CD14-positive monocyte (primary cell): ENCODE data around the gene BICRAL. TPM values are rescaled to one million over a fixed set of nuclear protein-coding genes. Genes with fewer than 3 reads are reported as not detected.

Experiments used
- DNase-seq, 3 donors: peaks; one replicate each; pipeline ENCODE4 v3.0.0-alpha.2; 2011 to 2022
- H2AFZ ChIP-seq: 2 replicates; pipeline ENCODE4 v1.6.0; 2012; ENCODE audit warnings: mild to moderate bottlenecking, low read depth, low read length, inconsistent platforms; ENCODE audit not compliant: insufficient read depth, poor library complexity, severe bottlenecking
- H3K27ac ChIP-seq, 2 donors: 1 replicate in 1 of 2; 2 replicates in 1 of 2; pipeline ENCODE4 v1.5.1; 2012 to 2013; ENCODE audit warnings: low read length in 2 of 2, control low read depth in 1 of 2, inconsistent platforms in 1 of 2, low read depth in 1 of 2, mild to moderate bottlenecking in 1 of 2
- H3K27me3 ChIP-seq, 2 donors: one replicate each; pipeline versions ENCODE4 v1.6.0 to v1.6.1; 2011 to 2013; ENCODE audit warnings: low read length in 2 of 2; ENCODE audit not compliant: control insufficient read depth in 2 of 2, insufficient read depth in 2 of 2
- H3K36me3 ChIP-seq, 2 donors: replicated peaks in 1 of 2; 1 replicate in 1 of 2; 2 replicates in 1 of 2; pipeline versions ENCODE4 v1.5.1 to v1.6.1; 2012 to 2013; ENCODE audit warnings: low read length in 2 of 2, control low read depth in 1 of 2, inconsistent platforms in 1 of 2, mild to moderate bottlenecking in 1 of 2; ENCODE audit not compliant: insufficient read depth in 2 of 2, control insufficient read depth in 1 of 2
- H3K4me1 ChIP-seq, 2 donors: 1 replicate in 1 of 2; 2 replicates in 1 of 2; pipeline versions ENCODE4 v1.5.1 to v1.6.1; 2012 to 2013; ENCODE audit warnings: low read length in 2 of 2, control low read depth in 1 of 2, inconsistent platforms in 1 of 2, mild to moderate bottlenecking in 1 of 2, moderate library complexity in 1 of 2; ENCODE audit not compliant: insufficient read depth in 2 of 2, control insufficient read depth in 1 of 2
- H3K4me2 ChIP-seq: replicated peaks from 2 replicates; pipeline ENCODE3; 2012; ENCODE audit warnings: low read length, moderate library complexity, mild to moderate bottlenecking; ENCODE audit not compliant: poor library complexity, severe bottlenecking; ENCODE audit errors: extremely low read depth
- H3K4me3 ChIP-seq, 3 experiments: fragments of 200-600 bp in 1 of 3; sonication (generic) in 1 of 3; replicated peaks in 1 of 3; 1 replicate in 2 of 3; 2 replicates in 1 of 3; pipeline ENCODE4 v1.5.1; 2011 to 2013; ENCODE audit warnings: low read length in 3 of 3, mild to moderate bottlenecking in 3 of 3, control low read depth in 2 of 3, low read depth in 2 of 3, inconsistent platforms in 1 of 3, moderate library complexity in 1 of 3
- H3K79me2 ChIP-seq: 2 replicates; pipeline ENCODE4 v1.6.0; 2012; ENCODE audit warnings: mild to moderate bottlenecking, control low read depth, inconsistent platforms, low read length, moderate library complexity; ENCODE audit not compliant: insufficient read depth
- H3K9ac ChIP-seq: 2 replicates; pipeline ENCODE4 v1.6.0; 2017; ENCODE audit warnings: low read length, mild to moderate bottlenecking; ENCODE audit not compliant: insufficient read depth, poor library complexity, severe bottlenecking
- H3K9me3 ChIP-seq, 2 donors: replicated peaks in 1 of 2; 1 replicate in 1 of 2; 2 replicates in 1 of 2; pipeline versions ENCODE4 v1.5.1 to v1.6.1; 2012 to 2013; ENCODE audit warnings: low read length in 2 of 2, control low read depth in 1 of 2; ENCODE audit not compliant: control insufficient read depth in 1 of 2, insufficient read depth in 1 of 2
- H4K20me1 ChIP-seq: 2 replicates; pipeline ENCODE4 v1.6.0; 2012; ENCODE audit warnings: mild to moderate bottlenecking, low read length, control low read depth, moderate library complexity; ENCODE audit not compliant: insufficient read depth
- H3K27ac Mint-ChIP-seq, 7 donors: one replicate each; pipeline ENCODE4 v1.8.0; 2020; ENCODE audit warnings: mild to moderate bottlenecking in 7 of 7, mixed read lengths in 7 of 7, moderate library complexity in 6 of 7, inconsistent platforms in 2 of 7
- H3K27me3 Mint-ChIP-seq, 3 donors: one replicate each; pipeline ENCODE4 v1.8.0; 2021 to 2022; ENCODE audit warnings: low read depth in 3 of 3, mild to moderate bottlenecking in 3 of 3, mixed read lengths in 3 of 3, moderate library complexity in 3 of 3, inconsistent platforms in 1 of 3
- H3K36me3 Mint-ChIP-seq, 2 donors: one replicate each; pipeline ENCODE4 v1.8.0; 2020; ENCODE audit warnings: mixed read lengths in 2 of 2, inconsistent platforms in 1 of 2, mild to moderate bottlenecking in 1 of 2
- H3K4me1 Mint-ChIP-seq: one replicate; pipeline ENCODE4 v1.8.0; 2020; ENCODE audit warnings: mild to moderate bottlenecking, mixed read lengths
- H3K4me3 Mint-ChIP-seq, 2 donors: one replicate each; pipeline ENCODE4 v1.8.0; 2020; ENCODE audit warnings: mild to moderate bottlenecking in 2 of 2, mixed read lengths in 2 of 2, moderate library complexity in 1 of 2
- H3K9me3 Mint-ChIP-seq, 7 donors: one replicate each; pipeline ENCODE4 v1.8.0; 2020 to 2022; ENCODE audit warnings: mixed read lengths in 7 of 7, mild to moderate bottlenecking in 6 of 7, moderate library complexity in 6 of 7, inconsistent platforms in 2 of 7
- CTCF ChIP-seq: fragments of 200-600 bp; IDR thresholded peaks from one replicate; pipeline ENCODE4 v1.8.0; 2022; ENCODE audit warnings: antibody characterized with exemption, mild to moderate bottlenecking
- WGBS: methylation state at CpG from one replicate; pipeline ENCODE4 v1.1.5; 2013; ENCODE audit warnings: missing lambda C conversion rate; ENCODE audit not compliant: insufficient coverage; 5-methylcytosine and 5-hydroxymethylcytosine counted together
- intact Hi-C, 2 donors: fragments of 100-400 bp; cut with micrococcal nuclease; formaldehyde crosslinking; loops; one replicate each; pipeline versions ENCODE4 v1.15.0 to v1.15.1; 2023
- polyA plus RNA-seq, 3 donors: library from polyadenylated mRNA; depleted of rRNA in 1 of 3; unstranded in 2 of 3; stranded (reverse) in 1 of 3; fragments of 300-500 nt in 2 of 3; fragments of >200 nt in 1 of 3; fragmentation: Illumina TruSeq in 2 of 3; gene quantifications; 1 replicate in 2 of 3; 2 replicates in 1 of 3; pipeline ENCODE4 v1.2.3, GENCODE V29; 2012 to 2021

The BICRAL gene
- polyA plus RNA-seq, 3 donors = 1.6 to 14.6 (median 2.2) TPM

GRCh38 chr6:42761287-42762067, 20.4 kb upstream of the BICRAL start:
- peaks cover 3 to 37% of the 10 kb centered on the region in 2 donors for H3K36me3 ChIP-seq
- intact Hi-C loops = no loop called here
- no peaks in the 10 kb centered on the region for H3K4me1 ChIP-seq
- Mint-ChIP-seq H3K27me3 (no peaks in the 10 kb centered on the region), H3K4me1 (peaks cover 2% of the 10 kb centered on the region), H3K36me3 (peaks cover 31 to 36% of the 10 kb centered on the region in 2 donors), H3K27ac (no peak overlapping the region), H3K4me3 (no peak overlapping the region), H3K9me3 (peaks cover 0 to 1% (median 0%) of the 10 kb centered on the region in 7 donors)
- H3K9ac ChIP-seq = no peak overlapping the region
- H4K20me1 ChIP-seq = no peaks in the 10 kb centered on the region
- TF ChIP-seq CTCF = no peak
- H3K27ac ChIP-seq = no peak overlapping the region
- DNase-seq = no peak
- no peak overlapping the region for H3K4me2 ChIP-seq
- 83% methylated on average over 4 of the region's 8 CpGs for WGBS
- H3K27me3 ChIP-seq = no peaks in the 10 kb centered on the region
- no peaks in the 10 kb centered on the region for H3K79me2 ChIP-seq
- H2AFZ ChIP-seq = no peak overlapping the region
- H3K4me3 ChIP-seq = no peak overlapping the region
- H3K9me3 ChIP-seq = no peaks in the 10 kb centered on the region

GRCh38 chr6:42762426-42762859, 19.4 kb upstream of the BICRAL start:
- no peaks in the 10 kb centered on the region for H3K4me1 ChIP-seq
- H3K4me3 ChIP-seq = no peak overlapping the region
- peaks cover 0 to 2% (median 0%) of the 10 kb centered on the region in 3 donors for H3K27me3 Mint-ChIP-seq
- no peak overlapping the region for H3K4me2 ChIP-seq
- peaks cover 33 to 38% of the 10 kb centered on the region in 2 donors for H3K36me3 Mint-ChIP-seq
- no peaks in the 10 kb centered on the region for H3K79me2 ChIP-seq
- H3K36me3 ChIP-seq = peaks cover 3 to 37% of the 10 kb centered on the region in 2 donors
- peaks cover 0 to 1% (median 0%) of the 10 kb centered on the region in 7 donors for H3K9me3 Mint-ChIP-seq
- no peak overlapping the region for H3K4me3 Mint-ChIP-seq
- intact Hi-C loops = no loop called here
- H3K9ac ChIP-seq = no peak overlapping the region
- no peak for DNase-seq
- TF ChIP-seq CTCF = no peak
- no peaks in the 10 kb centered on the region for H4K20me1 ChIP-seq
- H2AFZ ChIP-seq = no peak overlapping the region
- H3K9me3 ChIP-seq = no peaks in the 10 kb centered on the region
- H3K27me3 ChIP-seq = no peaks in the 10 kb centered on the region
- H3K4me1 Mint-ChIP-seq = peaks cover 2% of the 10 kb centered on the region
- no peak overlapping the region for H3K27ac Mint-ChIP-seq
- H3K27ac ChIP-seq = no peak overlapping the region
- WGBS = no CpG with 5 or more reads among the region's 3 CpGs
